Natural killer cell treated with Interleukin-12 subunit alpha and Interleukin-12 subunit beta and Interleukin-15 and Interleukin-18, amount 100 ng/mL, for 72 hours (primary cell): ENCODE results near the gene CHEK1. TPM values are rescaled to one million over a fixed set of nuclear protein-coding genes. Genes with fewer than 3 reads are reported as not detected.
"Not testable (repeated sequence)": the region's sequence is repeated elsewhere in the genome, so short reads cannot be mapped to it uniquely, and the experiment has no call there.

Experiments used
- ATAC-seq, 2 donors: fragments of 150-1000 bp; cut with Tn5 transposase in 1 of 2; sonication (Bioruptor Pico), chemical (Tn5 transposase) in 1 of 2; 2 replicates each; pipeline ENCODE4 v1.10.0; 2021
- DNase-seq: peaks from one replicate; pipeline ENCODE4 v3.0.0; 2022; ENCODE audit warnings: low spot score
- H3K27ac Mint-ChIP-seq, 2 donors: 1 replicate in 1 of 2; 2 replicates in 1 of 2; pipeline ENCODE4 v1.8.0; 2022; ENCODE audit warnings: mixed read lengths in 2 of 2, mild to moderate bottlenecking in 1 of 2, moderate library complexity in 1 of 2
- H3K27me3 Mint-ChIP-seq, 2 donors: 1 replicate in 1 of 2; 2 replicates in 1 of 2; pipeline ENCODE4 v1.8.0; 2022; ENCODE audit warnings: mixed read lengths in 2 of 2
- H3K36me3 Mint-ChIP-seq: one replicate; pipeline ENCODE4 v1.8.0; 2022; ENCODE audit warnings: mixed read lengths
- H3K4me1 Mint-ChIP-seq, 2 donors: 1 replicate in 1 of 2; 2 replicates in 1 of 2; pipeline ENCODE4 v1.8.0; 2022; ENCODE audit warnings: low read depth in 2 of 2, mixed read lengths in 2 of 2, mild to moderate bottlenecking in 1 of 2
- H3K4me3 Mint-ChIP-seq: one replicate; pipeline ENCODE4 v1.8.0; 2022; ENCODE audit warnings: mixed read lengths
- H3K9me3 Mint-ChIP-seq: 2 replicates; pipeline ENCODE4 v1.8.0; 2022; ENCODE audit warnings: mixed read lengths
- total RNA-seq, 2 donors: library from RNA; stranded (reverse); gene quantifications; one replicate each; pipeline ENCODE4 v1.2.3, GENCODE V29; 2022

Gene CHEK1
- total RNA-seq, result 100 to 1,000 TPM in 1 of 2 donors, 10 to 100 TPM in 1; 74.7 to 111 TPM

GRCh38 chr11:125624756-125625213 lies at the start of gene CHEK1:
Gene CHEK1 (plus strand): TSS chr11:125625163. CDS start chr11:125626769, 1,606 bp downstream.
- Mint-ChIP-seq H3K36me3 (peaks cover 19% of the 10 kb centered on the region), H3K4me1 (peaks cover 23 to 26% of the 10 kb centered on the region in 2 donors), H3K9me3 (no peaks in the 10 kb centered on the region), H3K27me3 (no peaks in the 10 kb centered on the region), H3K27ac (peak within 1 kb of the TSS; percentile 97), H3K4me3 (peak within 1 kb of the TSS; percentile 90)
- no peak for ATAC-seq
- DNase-seq, result no peak

DNA sequence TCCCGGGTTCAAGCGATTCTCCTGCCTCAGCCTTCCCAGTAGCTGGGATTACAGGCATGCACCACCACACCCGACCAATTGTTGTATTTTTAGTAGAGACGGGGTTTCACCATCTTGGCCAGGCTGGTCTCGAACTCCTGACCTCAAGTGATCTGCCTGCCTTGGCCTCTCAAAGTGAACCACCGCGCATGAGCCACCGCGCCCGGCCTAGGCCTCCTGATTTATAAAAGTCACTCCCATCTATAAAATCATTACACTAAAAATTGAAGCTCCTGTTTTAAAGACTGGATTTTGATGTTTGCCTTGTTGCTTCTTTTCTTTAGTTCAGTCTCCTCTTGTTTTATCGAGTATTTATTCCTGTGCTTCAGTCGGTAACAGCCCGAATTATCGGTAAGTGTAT lies 47.8 kb upstream of the CHEK1 start:
- H3K27ac Mint-ChIP-seq, DNase-seq, H3K4me1 Mint-ChIP-seq, ATAC-seq, H3K27me3 Mint-ChIP-seq, H3K4me3 Mint-ChIP-seq, H3K9me3 Mint-ChIP-seq: not testable (repeated sequence)
- peaks cover 28% of the 10 kb centered on the region for H3K36me3 Mint-ChIP-seq

DNA sequence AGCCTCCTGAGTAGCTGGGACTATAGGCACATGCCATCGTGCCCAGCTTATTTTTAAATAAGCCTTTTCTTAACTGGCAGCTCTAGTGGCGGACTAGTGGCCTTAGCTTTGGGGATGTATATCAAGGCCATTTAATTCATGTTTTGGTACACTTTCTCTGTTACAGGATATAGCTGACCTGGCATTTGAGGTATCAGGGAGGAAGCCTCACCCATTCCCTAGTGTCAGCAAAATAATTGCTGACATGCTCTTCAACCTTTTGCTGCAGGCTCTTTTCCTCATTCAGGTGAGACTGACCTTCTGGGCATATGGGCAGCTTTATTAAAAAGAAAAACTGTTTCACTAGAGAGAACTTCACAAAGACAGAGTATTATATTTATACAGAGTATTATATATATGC lies 46.2 kb upstream of the CHEK1 start:
- no peak for ATAC-seq

DNA sequence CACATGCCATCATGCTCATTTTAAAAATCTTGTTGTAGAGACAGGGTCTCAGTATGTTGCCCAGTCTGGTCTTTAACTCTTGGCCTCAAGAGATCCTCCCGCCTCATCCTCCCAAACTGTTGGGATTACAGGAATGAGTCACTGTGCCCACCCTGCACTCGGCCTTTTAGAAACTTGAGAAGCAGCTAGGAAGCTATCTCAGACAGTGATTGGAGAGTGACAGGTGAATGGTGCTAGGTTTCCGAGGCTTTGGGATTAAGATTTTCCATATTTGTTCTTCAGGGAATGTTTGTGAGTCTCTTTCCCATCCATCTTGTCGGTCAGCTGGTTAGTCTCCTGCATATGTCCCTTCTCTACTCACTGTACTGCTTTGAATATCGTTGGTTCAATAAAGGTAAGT lies 45.2 kb upstream of the CHEK1 start:
- H3K4me3 Mint-ChIP-seq, result no peak overlapping the region
- DNase-seq (no peak), ATAC-seq (no peak)
- H3K27ac Mint-ChIP-seq, result no peak overlapping the region
- H3K36me3 Mint-ChIP-seq, result peaks cover 31% of the 10 kb centered on the region
- H3K4me1 Mint-ChIP-seq, result peaks cover 0 to 6% of the 10 kb centered on the region in 2 donors
- no peaks in the 10 kb centered on the region for H3K9me3 Mint-ChIP-seq
- H3K27me3 Mint-ChIP-seq, result no peaks in the 10 kb centered on the region

More for the DNA sequence above, 46.2 kb upstream of the CHEK1 start:
- Mint-ChIP-seq H3K27me3 (no peaks in the 10 kb centered on the region), H3K4me3 (no peak overlapping the region), H3K27ac (no peak overlapping the region), H3K36me3 (peaks cover 37% of the 10 kb centered on the region), H3K4me1 (peaks cover 0 to 5% of the 10 kb centered on the region in 2 donors), H3K9me3 (no peaks in the 10 kb centered on the region)
- DNase-seq, result no peak

- DNase-seq (no peak), ATAC-seq (no peak)
- Mint-ChIP-seq H3K4me1 (peaks cover 0 to 3% of the 10 kb centered on the region in 2 donors), H3K9me3 (no peaks in the 10 kb centered on the region), H3K36me3 (peaks cover 17% of the 10 kb centered on the region), H3K27me3 (no peaks in the 10 kb centered on the region), H3K27ac (no peak overlapping the region), H3K4me3 (no peak overlapping the region)
These were observed 41.5 kb upstream of the CHEK1 start for GRCh38 chr11:125583496-125583895.

DNA sequence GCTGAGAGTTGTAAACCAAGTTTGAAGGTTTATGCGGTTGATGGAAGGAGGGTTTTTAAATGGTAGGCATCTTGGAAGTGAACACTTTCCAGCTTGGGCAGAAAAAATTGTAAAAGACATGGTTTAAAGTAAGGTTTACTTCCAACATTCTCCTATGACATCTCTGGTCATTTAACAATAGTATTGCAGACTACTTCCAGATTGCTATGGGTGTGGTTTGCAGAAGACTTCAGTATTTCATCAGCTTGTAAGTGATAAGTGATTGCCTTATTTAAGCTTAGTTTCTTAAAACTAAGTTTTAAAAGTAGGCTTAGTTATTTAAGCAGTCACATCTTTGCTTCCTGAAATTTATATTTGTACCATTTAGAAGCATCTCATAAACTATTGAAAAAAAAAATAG lies 39.5 kb upstream of the CHEK1 start:
- peaks cover 11% of the 10 kb centered on the region for H3K36me3 Mint-ChIP-seq
- DNase-seq, result no peak
- H3K27ac Mint-ChIP-seq, result no peak overlapping the region
- H3K4me1 Mint-ChIP-seq, result peaks cover 0 to 3% of the 10 kb centered on the region in 2 donors
- no peaks in the 10 kb centered on the region for H3K27me3 Mint-ChIP-seq
- no peak for ATAC-seq
- H3K9me3 Mint-ChIP-seq, result no peaks in the 10 kb centered on the region
- no peak overlapping the region for H3K4me3 Mint-ChIP-seq

- ATAC-seq (peak in 1 of 2 donors; percentile 81), DNase-seq (no peak)
- Mint-ChIP-seq H3K4me3 (no peak overlapping the region), H3K9me3 (no peaks in the 10 kb centered on the region), H3K27me3 (no peaks in the 10 kb centered on the region), H3K4me1 (peaks cover 6% of the 10 kb centered on the region in 2 donors), H3K27ac (no peak overlapping the region), H3K36me3 (peaks cover 11% of the 10 kb centered on the region)
These were observed 38.3 kb upstream of the CHEK1 start for GRCh38 chr11:125586623-125587022.

DNA sequence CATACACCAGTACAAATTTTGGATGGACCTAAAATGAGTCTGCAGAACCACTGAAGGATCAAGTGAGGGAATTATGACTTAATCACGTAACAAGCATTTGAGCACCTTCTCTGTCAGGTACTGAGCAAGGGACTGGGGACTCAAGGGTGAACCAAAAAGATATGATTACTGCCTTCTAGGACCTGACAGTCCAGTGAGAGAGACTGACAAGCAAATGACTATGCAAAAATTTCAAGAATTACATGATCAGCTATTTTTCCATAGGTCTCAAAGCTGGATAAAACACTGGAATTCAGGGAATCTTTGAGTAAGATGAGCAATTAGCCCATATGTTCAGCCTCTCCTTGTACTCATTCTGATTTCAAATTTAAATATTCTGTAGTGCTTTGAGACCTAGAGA lies 37.5 kb upstream of the CHEK1 start:
- ATAC-seq, result no peak
- peaks cover 11% of the 10 kb centered on the region for H3K36me3 Mint-ChIP-seq
- H3K27me3 Mint-ChIP-seq, result no peaks in the 10 kb centered on the region
- DNase-seq, result no peak
- no peak overlapping the region for H3K4me3 Mint-ChIP-seq
- H3K4me1 Mint-ChIP-seq, result peaks cover 8 to 10% of the 10 kb centered on the region in 2 donors
- H3K27ac Mint-ChIP-seq, result no peak overlapping the region
- H3K9me3 Mint-ChIP-seq, result no peaks in the 10 kb centered on the region

- Mint-ChIP-seq H3K9me3 (no peaks in the 10 kb centered on the region), H3K4me3 (no peak overlapping the region), H3K36me3 (peaks cover 11% of the 10 kb centered on the region), H3K27me3 (no peaks in the 10 kb centered on the region), H3K4me1 (peaks cover 16% of the 10 kb centered on the region in 2 donors), H3K27ac (no peak overlapping the region)
- no peak for DNase-seq
- ATAC-seq, result no peak
These were observed 36.5 kb upstream of the CHEK1 start for GRCh38 chr11:125588505-125588904.

DNA sequence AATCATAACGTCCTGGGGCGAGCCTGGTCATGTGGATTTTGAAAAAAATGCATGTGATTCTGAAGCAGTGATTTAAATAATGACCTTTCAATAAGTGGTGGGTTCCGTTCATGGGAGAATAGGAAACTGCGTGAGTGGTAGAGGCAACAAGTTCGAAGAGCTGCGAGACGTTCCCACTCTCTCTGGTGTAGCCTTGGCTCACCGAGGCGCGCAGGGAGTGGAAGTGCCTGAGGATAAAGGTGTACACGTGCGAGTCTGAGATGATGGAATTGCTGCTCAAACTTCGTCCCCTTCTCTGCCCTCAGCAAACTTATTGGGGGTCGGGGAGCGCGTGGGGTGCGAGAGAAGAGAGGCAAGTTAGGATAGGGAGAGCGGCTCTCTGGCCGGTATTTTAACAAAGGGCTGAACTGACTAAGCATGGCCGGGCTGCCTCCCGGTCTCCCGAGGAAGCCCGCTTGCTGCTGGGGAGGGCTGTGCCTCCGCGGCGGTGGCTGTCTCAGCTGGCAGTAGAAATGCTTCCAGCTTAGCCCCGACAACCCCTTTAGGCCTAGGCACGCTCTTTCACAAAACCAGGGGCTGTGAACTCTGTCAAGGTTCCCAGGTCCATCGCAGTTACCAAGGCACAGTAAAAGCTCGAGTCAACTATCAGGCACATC lies 33.2 kb upstream of the CHEK1 start:
- H3K36me3 Mint-ChIP-seq, result peaks cover 18% of the 10 kb centered on the region
- no peaks in the 10 kb centered on the region for H3K27me3 Mint-ChIP-seq
- H3K4me3 Mint-ChIP-seq, result peak overlapping the region; percentile 85
- ATAC-seq (peak; percentile 7 to 21), DNase-seq (peak; percentile 62)
- H3K4me1 Mint-ChIP-seq, result peaks cover 32 to 40% of the 10 kb centered on the region in 2 donors
- H3K9me3 Mint-ChIP-seq, result no peaks in the 10 kb centered on the region
- peak overlapping the region; percentile 86 to 99 for H3K27ac Mint-ChIP-seq

DNA sequence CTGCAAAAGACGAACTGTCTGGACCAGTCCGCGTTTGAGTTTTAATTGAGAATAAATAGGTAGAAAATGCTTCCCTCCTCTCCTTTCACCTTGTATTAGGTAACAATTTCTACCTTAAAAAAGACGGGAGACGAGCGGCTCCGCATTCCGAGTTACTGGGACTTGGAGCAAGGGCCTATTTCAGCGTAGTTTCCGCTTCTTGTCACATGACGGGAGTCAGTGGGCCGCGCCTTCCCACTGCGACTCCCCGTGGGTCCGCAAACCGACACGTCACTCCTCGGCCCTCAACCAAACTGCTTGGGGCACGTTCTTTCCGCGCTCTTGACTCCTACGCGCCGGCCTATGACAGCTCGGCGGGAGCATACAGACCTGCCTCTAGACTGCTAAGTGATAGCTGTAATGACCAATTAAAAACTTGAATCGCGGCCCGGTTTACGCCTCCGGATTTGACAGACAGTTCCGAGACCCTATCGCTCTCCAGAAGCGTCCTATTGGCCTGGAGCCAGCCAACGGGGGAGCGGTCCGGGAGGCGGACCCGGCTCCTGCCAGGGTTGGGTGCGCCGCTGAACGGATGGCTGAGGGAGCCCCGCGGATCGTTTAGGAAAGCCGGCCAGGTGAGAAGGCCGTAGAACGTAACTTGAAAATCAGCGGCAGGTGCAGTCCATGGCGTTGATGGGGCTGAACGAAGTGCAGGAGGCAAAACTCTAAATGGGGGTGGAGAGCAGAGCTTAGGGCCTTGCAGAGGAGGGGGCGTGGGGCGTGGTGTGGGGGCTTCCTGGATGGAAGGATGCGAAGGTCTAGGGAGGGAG lies 32.5 kb upstream of the CHEK1 start, which contains the start of gene STT3A:
Gene STT3A (plus strand): TSS at position 548 of the 809 bp plus-strand sequence. CDS start 3,064 bp downstream, outside the sequence.
- Mint-ChIP-seq H3K27ac (peak within 1 kb of the TSS; percentile 86 to 99), H3K4me1 (peaks cover 32 to 42% of the 10 kb centered on the region in 2 donors), H3K36me3 (peaks cover 26% of the 10 kb centered on the region), H3K4me3 (peak within 1 kb of the TSS; percentile 85), H3K27me3 (no peaks in the 10 kb centered on the region), H3K9me3 (no peaks in the 10 kb centered on the region)
- DNase-seq, result peak; percentile 99
- peak; percentile 98 to 99 for ATAC-seq

GRCh38 chr11:125593114-125593820 lies 31.7 kb upstream of the CHEK1 start:
- Mint-ChIP-seq H3K27ac (peak overlapping the region; percentile 86 to 99), H3K9me3 (no peaks in the 10 kb centered on the region), H3K27me3 (no peaks in the 10 kb centered on the region), H3K4me1 (peaks cover 32 to 42% of the 10 kb centered on the region in 2 donors), H3K36me3 (peaks cover 27% of the 10 kb centered on the region), H3K4me3 (peak overlapping the region; percentile 85)
- DNase-seq, result no peak
- peak in 1 of 2 donors; percentile 13 for ATAC-seq

- no peak for ATAC-seq
- Mint-ChIP-seq H3K9me3 (no peaks in the 10 kb centered on the region), H3K27ac (peak overlapping the region; percentile 29 to 32), H3K4me1 (peaks cover 35 to 42% of the 10 kb centered on the region in 2 donors), H3K4me3 (peak overlapping the region; percentile 13), H3K36me3 (peaks cover 33% of the 10 kb centered on the region), H3K27me3 (no peaks in the 10 kb centered on the region)
- DNase-seq, result no peak
These were observed 30.0 kb upstream of the CHEK1 start for GRCh38 chr11:125594958-125595357.
